HepG2 (cell line): ENCODE results near the gene TFPI. TPM values are rescaled to one million over a fixed set of nuclear protein-coding genes. Genes with fewer than 3 reads are reported as not detected.

ENCODE experiments used
- ATF1 ChIP-seq: IDR thresholded peaks from 2 replicates; pipeline ENCODE4 v1.6.1; 2016; ENCODE audit warnings: mild to moderate bottlenecking, control low read depth
- DRAP1 ChIP-seq: IDR thresholded peaks from 2 replicates; pipeline ENCODE4 v1.6.1; 2016; ENCODE audit warnings: missing genetic modification reagents, missing compliant biosample characterization
- JDP2 ChIP-seq: sonication (generic); formaldehyde crosslinking; IDR thresholded peaks from 2 replicates; pipeline ENCODE4 v1.8.1; 2022; ENCODE audit warnings: missing genetic modification reagents, borderline replicate concordance
- JUND ChIP-seq: sonication (generic); formaldehyde crosslinking; IDR thresholded peaks from 2 replicates; pipeline ENCODE4 v1.8.0; 2022; ENCODE audit warnings: mild to moderate bottlenecking, missing genetic modification reagents
- MEIS2 ChIP-seq: sonication (generic); formaldehyde crosslinking; IDR thresholded peaks from 2 replicates; pipeline ENCODE4 v1.9.0; 2021; ENCODE audit warnings: mild to moderate bottlenecking, missing genetic modification reagents
- TBX3 ChIP-seq: fragments of 450-650 bp; IDR thresholded peaks from 2 replicates; pipeline ENCODE4 v1.6.1; 2017; ENCODE audit warnings: antibody characterized with exemption, mild to moderate bottlenecking, inconsistent platforms, borderline replicate concordance
- TEAD2 ChIP-seq: sonication (generic); formaldehyde crosslinking; IDR thresholded peaks from 2 replicates; pipeline ENCODE4 v1.9.0; 2021; ENCODE audit warnings: missing genetic modification reagents
- TGIF2 ChIP-seq: IDR thresholded peaks from 2 replicates; pipeline ENCODE4 v1.6.1; 2016; ENCODE audit warnings: control low read depth, missing compliant biosample characterization
- ZBTB40 ChIP-seq, 2 experiments: fragments of 450-650 bp in 1 of 2; sonication (generic) in 1 of 2; formaldehyde crosslinking in 1 of 2; IDR thresholded peaks; 2 replicates each; pipeline versions ENCODE4 v1.6.1 to v1.8.0; 2016 to 2022; ENCODE audit warnings: antibody characterized with exemption in 1 of 2, mild to moderate bottlenecking in 1 of 2, missing genetic modification reagents in 1 of 2
- ZC3H13 ChIP-seq: sonication (generic); formaldehyde crosslinking; IDR thresholded peaks from 2 replicates; pipeline ENCODE4 v1.8.1; 2023; ENCODE audit warnings: mild to moderate bottlenecking, missing genetic modification reagents, moderate library complexity
- ZMYM4 ChIP-seq: sonication (generic); formaldehyde crosslinking; IDR thresholded peaks from 2 replicates; pipeline ENCODE4 v1.8.1; 2023; ENCODE audit warnings: mild to moderate bottlenecking, missing genetic modification reagents
- ZNF383 ChIP-seq: sonication (generic); formaldehyde crosslinking; IDR thresholded peaks from 2 replicates; pipeline ENCODE4 v1.4.0; 2020; ENCODE audit warnings: missing genetic modification reagents, mild to moderate bottlenecking, borderline replicate concordance
- ZNF556 ChIP-seq: sonication (generic); formaldehyde crosslinking; IDR thresholded peaks from 2 replicates; pipeline ENCODE4 v1.4.0; 2020; ENCODE audit warnings: mild to moderate bottlenecking, missing genetic modification reagents, borderline replicate concordance
- polyA plus RNA-seq, 8 experiments: library from polyadenylated mRNA; depleted of rRNA in 3 of 8; stranded (reverse) in 7 of 8; unstranded in 1 of 8; fragments of >200 nt; fragmentation: Illumina TruSeq in 4 of 8; extraction: Trizol in 4 of 8; gene quantifications; 2 replicates each; pipeline versions ENCODE4 v1.2.1 to v1.2.3, GENCODE V29; 2011 to 2016; ENCODE audit warnings: low read depth in 4 of 8, missing spikeins in 1 of 8, mixed read lengths in 1 of 8; ENCODE audit not compliant: insufficient read depth in 1 of 8
- total RNA-seq, 5 experiments: library from RNA; depleted of rRNA; stranded (reverse); fragments of >200 nt; fragmentation: Illumina TruSeq; extraction: Trizol; gene quantifications; 2 replicates each; pipeline ENCODE4 v1.2.3, GENCODE V29; 2016; ENCODE audit warnings: low read depth in 1 of 5
- TF ChIP-seq, protein P1 (sequence below): sonication (generic); formaldehyde crosslinking; IDR thresholded peaks from 2 replicates; pipeline ENCODE4 v1.4.0; 2020; ENCODE audit warnings: missing genetic modification reagents, borderline replicate concordance

Gene TFPI
- total and polyA plus RNA-seq, 2 of the 13 experiments (the other 11 are each of a cell fraction or from before 2014, with no cell fraction given) = 301 to 436 TPM

- TF ChIP-seq ZBTB40 (IDR thresholded peaks at IDR 0.05) = no peak
- TF ChIP-seq ZBTB40 (CRISPR knock-in tag; IDR thresholded peaks at IDR 0.05) = no peak
- TF ChIP-seq ZMYM4 (CRISPR knock-in tag) = peak; percentile 88
- TF ChIP-seq, protein P1, sequence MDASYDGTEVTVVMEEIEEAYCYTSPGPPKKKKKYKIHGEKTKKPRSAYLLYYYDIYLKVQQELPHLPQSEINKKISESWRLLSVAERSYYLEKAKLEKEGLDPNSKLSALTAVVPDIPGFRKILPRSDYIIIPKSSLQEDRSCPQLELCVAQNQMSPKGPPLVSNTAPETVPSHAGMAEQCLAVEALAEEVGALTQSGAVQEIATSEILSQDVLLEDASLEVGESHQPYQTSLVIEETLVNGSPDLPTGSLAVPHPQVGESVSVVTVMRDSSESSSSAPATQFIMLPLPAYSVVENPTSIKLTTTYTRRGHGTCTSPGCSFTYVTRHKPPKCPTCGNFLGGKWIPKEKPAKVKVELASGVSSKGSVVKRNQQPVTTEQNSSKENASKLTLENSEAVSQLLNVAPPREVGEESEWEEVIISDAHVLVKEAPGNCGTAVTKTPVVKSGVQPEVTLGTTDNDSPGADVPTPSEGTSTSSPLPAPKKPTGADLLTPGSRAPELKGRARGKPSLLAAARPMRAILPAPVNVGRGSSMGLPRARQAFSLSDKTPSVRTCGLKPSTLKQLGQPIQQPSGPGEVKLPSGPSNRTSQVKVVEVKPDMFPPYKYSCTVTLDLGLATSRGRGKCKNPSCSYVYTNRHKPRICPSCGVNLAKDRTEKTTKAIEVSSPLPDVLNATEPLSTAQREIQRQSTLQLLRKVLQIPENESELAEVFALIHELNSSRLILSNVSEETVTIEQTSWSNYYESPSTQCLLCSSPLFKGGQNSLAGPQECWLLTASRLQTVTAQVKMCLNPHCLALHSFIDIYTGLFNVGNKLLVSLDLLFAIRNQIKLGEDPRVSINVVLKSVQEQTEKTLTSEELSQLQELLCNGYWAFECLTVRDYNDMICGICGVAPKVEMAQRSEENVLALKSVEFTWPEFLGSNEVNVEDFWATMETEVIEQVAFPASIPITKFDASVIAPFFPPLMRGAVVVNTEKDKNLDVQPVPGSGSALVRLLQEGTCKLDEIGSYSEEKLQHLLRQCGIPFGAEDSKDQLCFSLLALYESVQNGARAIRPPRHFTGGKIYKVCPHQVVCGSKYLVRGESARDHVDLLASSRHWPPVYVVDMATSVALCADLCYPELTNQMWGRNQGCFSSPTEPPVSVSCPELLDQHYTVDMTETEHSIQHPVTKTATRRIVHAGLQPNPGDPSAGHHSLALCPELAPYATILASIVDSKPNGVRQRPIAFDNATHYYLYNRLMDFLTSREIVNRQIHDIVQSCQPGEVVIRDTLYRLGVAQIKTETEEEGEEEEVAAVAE (CRISPR knock-in tag) = peak; percentile 71; the same call in 1 of the 2 replicates
- peak; percentile 60 for TF ChIP-seq ATF1
- TF ChIP-seq TGIF2 (CRISPR knock-in tag) = peak; percentile 84
- TF ChIP-seq JUND (CRISPR knock-in tag) = no peak; the same call in 1 of the 2 replicates
- TF ChIP-seq MEIS2 = peak; percentile 96
- TF ChIP-seq TEAD2 (CRISPR knock-in tag) = no peak
- no peak for TF ChIP-seq ZC3H13 (CRISPR knock-in tag)
- TF ChIP-seq ZNF383 (CRISPR knock-in tag) = 0 out of 2 replicates have a peak, but pooled peaks have one; percentile 34
- TF ChIP-seq JDP2 = no peak
- TF ChIP-seq TBX3 = peak; percentile 99
- peak; percentile 77; the same call in 1 of the 2 replicates for TF ChIP-seq ZNF556 (CRISPR knock-in tag)
- peak; percentile 78; the same call in 1 of the 2 replicates for TF ChIP-seq DRAP1 (CRISPR knock-in tag)
Measured at GRCh38 chr2:187541086-187542085, 12.8 kb downstream of the TFPI start (continued).
